ENCODE data around the gene C19orf53.

The C19orf53 gene

GRCh38 chr19:13795595-13796300 is 21.5 kb downstream of the C19orf53 start:
- H3K4me3 ChIP-seq (ENCODE audit: low read depth, low read length), result peak overlapping the region; percentile 67

- H3K4me3 ChIP-seq (ENCODE audit: low read depth, low read length), result peak overlapping the region; percentile 67
Observed at GRCh38 chr19:13796301-13797057, 22.2 kb downstream of the C19orf53 start.

- no peak overlapping the region for H3K4me3 ChIP-seq (ENCODE audit: low read depth, low read length)
Observed at GRCh38 chr19:13797058-13797440, 22.8 kb downstream of the C19orf53 start.

GRCh38 chr19:13797870-13798269 is 23.6 kb downstream of the C19orf53 start:
- no peak overlapping the region for H3K4me3 ChIP-seq (ENCODE audit: low read depth, low read length)

- H3K4me3 ChIP-seq (ENCODE audit: low read depth, low read length), result no peak overlapping the region
Observed at GRCh38 chr19:13799669-13800068, 25.4 kb downstream of the C19orf53 start.

GRCh38 chr19:13803038-13803437 is 28.8 kb downstream of the C19orf53 start:
- H3K4me3 ChIP-seq (ENCODE audit: low read depth, low read length), result no peak overlapping the region

GRCh38 chr19:13804830-13805683 is 30.8 kb downstream of the C19orf53 start:
- no peak overlapping the region for H3K4me3 ChIP-seq (ENCODE audit: low read depth, low read length)

GRCh38 chr19:13806728-13807127 is 32.5 kb downstream of the C19orf53 start:
- H3K4me3 ChIP-seq (ENCODE audit: low read depth, low read length), result no peak overlapping the region

- no peak overlapping the region for H3K4me3 ChIP-seq (ENCODE audit: low read depth, low read length)
Observed at GRCh38 chr19:13807421-13808021, 33.3 kb downstream of the C19orf53 start.

GRCh38 chr19:13808856-13809255 is 34.6 kb downstream of the C19orf53 start:
- H3K4me3 ChIP-seq (ENCODE audit: low read depth, low read length), result no peak overlapping the region

- H3K4me3 ChIP-seq (ENCODE audit: low read depth, low read length), result no peak overlapping the region
Observed at GRCh38 chr19:13812544-13812943, 38.3 kb downstream of the C19orf53 start.

- no peak overlapping the region for H3K4me3 ChIP-seq (ENCODE audit: low read depth, low read length)
Observed at GRCh38 chr19:13813147-13813546, 38.9 kb downstream of the C19orf53 start.

GRCh38 chr19:13814550-13814949 is 40.3 kb downstream of the C19orf53 start:
- H3K4me3 ChIP-seq (ENCODE audit: low read depth, low read length), result no peak overlapping the region

GRCh38 chr19:13817018-13817614 is 42.9 kb downstream of the C19orf53 start:
- H3K4me3 ChIP-seq (ENCODE audit: low read depth, low read length), result peak overlapping the region; percentile 20

- peak overlapping the region; percentile 20 for H3K4me3 ChIP-seq (ENCODE audit: low read depth, low read length)
Observed at GRCh38 chr19:13817615-13818371, 43.5 kb downstream of the C19orf53 start.

GRCh38 chr19:13819238-13819637 is 45.0 kb downstream of the C19orf53 start:
- H3K4me3 ChIP-seq (ENCODE audit: low read depth, low read length), result no peak overlapping the region

GRCh38 chr19:13821292-13821691 is 47.0 kb downstream of the C19orf53 start:
- H3K4me3 ChIP-seq (ENCODE audit: low read depth, low read length), result no peak overlapping the region

GRCh38 chr19:13823256-13823655 is 49.0 kb downstream of the C19orf53 start:
- H3K4me3 ChIP-seq (ENCODE audit: low read depth, low read length), result no peak overlapping the region

- H3K4me3 ChIP-seq (ENCODE audit: low read depth, low read length), result no peak overlapping the region
Observed at GRCh38 chr19:13823901-13824300, 49.6 kb downstream of the C19orf53 start.

GRCh38 chr19:13824703-13825102 is 50.4 kb downstream of the C19orf53 start:
- no peak overlapping the region for H3K4me3 ChIP-seq (ENCODE audit: low read depth, low read length)
